GM19035 (cell line): ENCODE measurements around the gene TLR3.
"Not testable (repeated sequence)": the region's sequence is repeated elsewhere in the genome, so short reads cannot be mapped to it uniquely, and the experiment has no call there.

ENCODE experiments used
- ATAC-seq: cut with Tn5 transposase; IDR thresholded peaks from one replicate; pipeline ENCODE4 v1.9.1; 2021; ENCODE audit not compliant: unreplicated experiment

The TLR3 gene

DNA sequence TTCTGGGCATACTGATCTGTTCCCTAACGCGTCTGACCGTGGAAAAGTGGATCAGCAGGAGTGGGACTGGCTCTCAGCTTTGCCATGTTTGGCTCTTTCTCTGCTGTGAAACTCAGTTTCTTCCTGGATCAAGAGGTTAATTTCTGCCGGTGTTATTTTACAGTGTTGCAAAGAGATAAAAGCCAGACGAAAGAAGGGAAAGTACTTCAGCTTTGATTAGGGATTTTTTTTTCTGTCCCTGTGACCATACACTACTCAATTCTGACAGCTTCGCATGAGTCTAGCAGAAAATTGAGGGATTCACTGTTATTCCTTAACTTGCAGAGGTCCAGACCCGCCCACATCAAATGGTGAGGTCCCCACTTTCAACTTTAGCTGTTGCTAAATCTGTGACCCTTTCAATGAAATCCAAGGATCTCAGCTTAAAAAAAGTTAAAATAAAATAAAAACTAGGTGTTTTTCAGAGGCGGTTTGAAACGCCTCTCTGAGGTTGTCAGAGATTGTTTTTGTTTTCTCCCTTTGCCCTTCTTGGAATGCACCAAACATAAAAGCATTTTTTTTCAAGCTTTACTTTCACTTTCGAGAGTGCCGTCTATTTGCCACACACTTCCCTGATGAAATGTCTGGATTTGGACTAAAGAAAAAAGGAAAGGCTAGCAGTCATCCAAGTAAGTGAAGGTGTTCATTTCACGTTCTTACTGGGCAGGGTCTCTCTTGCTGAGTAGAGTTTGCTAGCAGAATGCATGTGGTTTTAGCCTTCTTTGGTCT, at the start of gene TLR3:
Gene TLR3, plus strand, starts transcription at position 576 of the 768 bp plus-strand sequence. CDS start 7,464 bp downstream, outside the sequence.
- ATAC-seq, result no peak

DNA sequence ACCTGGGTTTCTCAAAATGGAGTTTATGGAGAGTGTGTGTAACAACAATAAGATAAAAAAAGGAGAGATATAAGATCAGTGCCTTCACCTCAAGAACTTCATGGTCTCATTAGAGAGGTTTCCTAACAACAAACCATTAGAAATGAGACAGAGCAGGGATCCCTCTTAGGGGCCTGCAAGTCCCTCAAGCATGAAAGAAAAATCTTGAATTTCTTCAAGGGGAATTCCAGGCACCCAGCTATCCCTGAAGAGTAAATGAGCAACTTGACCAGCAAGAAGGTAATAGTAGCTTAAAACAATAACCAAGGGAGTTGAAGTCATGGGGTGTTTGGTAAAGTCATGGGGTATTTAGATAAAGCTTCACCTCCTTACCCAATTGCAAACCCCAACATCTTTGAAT, 49.7 kb upstream of the TLR3 start:
- ATAC-seq, result no peak

DNA sequence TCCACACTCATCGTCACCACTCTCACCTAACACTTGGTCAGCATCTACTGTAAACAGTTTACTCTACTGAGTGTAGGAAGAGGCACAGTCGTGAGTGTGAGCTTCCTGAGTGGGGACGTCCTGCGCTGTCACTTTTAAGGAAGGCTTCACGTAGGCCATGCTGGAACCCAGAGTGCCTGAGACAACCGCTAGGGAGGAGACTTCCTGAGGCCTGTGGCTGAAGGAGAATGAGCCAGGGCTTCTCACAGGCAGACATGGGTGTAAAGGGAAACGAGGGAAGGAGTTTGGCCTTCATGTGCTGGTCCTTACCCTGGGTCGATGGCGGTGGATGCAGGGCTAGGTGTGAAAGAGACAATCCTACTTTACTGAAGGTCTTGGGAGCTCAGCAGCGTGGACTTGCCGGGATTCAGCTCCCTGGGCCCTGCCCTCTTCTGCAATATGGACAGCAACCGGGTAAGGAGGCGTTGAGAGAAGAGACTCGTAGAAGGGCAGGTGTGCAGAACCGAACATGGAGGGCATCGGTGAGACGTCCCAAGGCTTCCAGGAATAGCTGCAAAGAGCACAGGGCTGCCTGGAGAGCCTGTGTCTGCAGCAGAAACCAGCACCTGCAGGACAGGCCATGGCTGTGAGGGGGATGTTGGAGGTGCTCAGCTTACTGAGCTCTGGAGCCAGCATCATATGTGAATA, 48.7 kb upstream of the TLR3 start:
- ATAC-seq, result no peak

DNA sequence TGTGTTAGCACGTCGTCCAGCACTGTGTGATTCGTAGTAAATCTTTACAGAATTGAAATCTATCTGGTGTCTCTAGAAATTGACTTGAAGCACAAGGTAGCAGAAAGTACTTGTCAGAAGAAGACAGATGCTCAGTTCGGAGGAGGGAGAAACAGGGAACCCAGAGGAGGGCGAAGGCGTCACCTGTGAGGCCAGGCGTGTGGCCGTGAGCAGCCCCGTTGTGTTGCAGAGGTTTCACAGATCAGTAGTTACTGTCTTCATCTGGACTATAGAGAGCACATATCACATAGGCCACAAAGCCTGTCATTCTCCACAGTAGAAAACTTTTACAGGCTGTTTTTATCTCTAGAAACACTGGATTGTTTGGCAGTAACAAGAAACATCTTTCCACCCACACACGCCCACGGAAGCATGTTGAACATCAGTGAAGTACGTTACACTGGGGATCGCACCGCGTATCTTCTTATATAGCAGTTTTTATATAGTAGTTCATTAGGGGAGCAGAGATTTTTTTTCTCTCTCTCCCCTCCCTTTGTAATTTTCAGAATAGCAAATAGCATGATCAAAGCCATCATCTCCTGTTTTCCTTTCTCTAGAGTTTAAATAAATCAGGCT, 48.1 kb upstream of the TLR3 start:
- ATAC-seq, result no peak

- ATAC-seq, result no peak
These were observed 47.3 kb upstream of the TLR3 start for GRCh38 chr4:186021461-186022167.

DNA sequence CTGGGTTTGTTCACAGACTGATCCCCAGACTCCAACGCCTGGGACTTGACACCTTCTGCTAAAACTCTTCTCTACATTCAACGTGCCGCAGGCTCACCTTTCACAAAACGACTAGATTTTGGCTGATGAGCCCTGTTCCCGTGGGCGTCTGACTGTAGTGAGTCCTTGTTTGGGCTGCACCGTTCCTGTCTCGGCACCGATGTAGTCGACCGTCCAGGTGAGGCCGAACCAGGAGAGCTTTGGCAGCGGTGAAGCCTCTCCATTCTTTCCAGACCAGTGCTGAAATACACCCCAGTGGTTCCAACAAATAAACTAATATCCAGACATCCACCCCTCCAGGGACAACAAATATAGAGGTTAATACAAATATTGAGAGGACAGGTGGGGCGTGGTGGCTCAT, 45.0 kb upstream of the TLR3 start:
- no peak for ATAC-seq

DNA sequence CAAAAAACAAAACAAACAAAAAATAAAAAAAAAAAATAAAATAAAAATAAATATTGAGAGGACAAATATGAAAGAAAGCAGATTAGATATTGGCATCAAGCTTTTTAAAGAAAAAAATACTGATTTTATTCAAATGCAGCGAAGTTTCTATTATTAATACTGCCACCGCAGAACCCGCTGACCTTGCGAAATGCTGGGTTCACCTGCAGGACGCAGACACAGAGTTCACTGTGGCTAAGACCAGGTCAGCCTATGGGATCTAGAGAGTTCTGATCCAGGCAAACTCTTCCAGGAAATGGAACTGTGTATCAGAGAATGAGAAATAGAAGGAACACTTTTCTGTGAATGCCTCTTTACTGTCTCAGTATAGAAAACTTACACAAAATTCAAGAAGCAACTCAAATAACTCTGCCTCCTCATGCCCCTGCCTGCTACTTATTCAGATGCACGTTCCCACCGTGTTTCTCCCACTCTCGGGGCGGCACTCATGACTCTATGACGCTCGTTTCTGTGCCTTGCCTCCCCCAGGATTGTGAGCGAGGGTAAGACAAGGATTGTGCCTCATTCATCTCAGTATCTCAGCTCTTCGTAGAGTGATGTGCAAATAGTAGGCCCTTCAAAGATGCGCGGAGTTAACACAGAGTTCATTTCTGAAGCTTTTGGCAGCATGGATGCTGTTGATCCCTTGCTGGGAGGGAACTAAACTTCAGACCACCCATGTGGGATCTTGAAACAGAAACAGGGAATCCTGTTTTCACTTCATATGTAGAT, 44.1 kb upstream of the TLR3 start:
- ATAC-seq, result no peak

GRCh38 chr4:186025408-186025690, 43.6 kb upstream of the TLR3 start:
- no peak for ATAC-seq

DNA sequence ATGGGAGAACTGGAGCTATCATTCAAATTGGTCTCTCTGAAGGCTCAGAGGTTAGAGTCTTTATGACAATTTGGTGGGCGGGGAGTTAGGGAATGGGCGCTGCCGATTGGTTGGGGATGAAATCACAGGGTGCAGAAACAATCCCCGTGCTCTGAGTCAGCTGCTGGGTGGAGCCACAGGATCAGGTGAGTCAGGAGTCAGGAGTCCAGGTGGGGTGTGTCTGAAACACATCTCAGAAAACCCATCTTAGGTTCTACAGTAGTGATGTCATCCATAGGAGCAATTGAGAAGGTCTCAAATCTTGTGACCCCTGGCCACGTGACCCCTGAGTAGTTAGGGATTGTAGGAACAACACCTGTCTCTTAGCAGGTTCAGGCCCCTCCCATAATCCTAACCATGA, 41.6 kb upstream of the TLR3 start:
- no peak for ATAC-seq

- ATAC-seq, result no peak
These were observed 39.2 kb upstream of the TLR3 start for GRCh38 chr4:186029571-186030398.

DNA sequence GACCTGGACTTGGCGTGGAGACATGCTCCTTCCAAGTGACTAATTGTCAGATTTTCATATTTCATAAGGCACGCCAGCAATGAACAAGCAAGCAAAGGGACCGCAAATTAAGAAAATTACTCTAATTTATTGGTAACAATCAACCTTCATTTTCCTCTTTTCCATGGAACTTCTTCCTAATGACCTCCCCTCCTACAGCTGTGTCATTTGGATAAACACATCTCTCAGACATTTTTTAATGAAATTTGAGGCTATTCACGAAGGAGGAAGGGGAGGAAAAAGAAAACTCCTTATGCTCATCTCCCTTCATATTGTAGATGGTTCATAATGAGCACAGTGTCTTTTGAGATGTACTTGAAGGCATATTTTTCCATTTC, 38.6 kb upstream of the TLR3 start:
- ATAC-seq, result no peak

DNA sequence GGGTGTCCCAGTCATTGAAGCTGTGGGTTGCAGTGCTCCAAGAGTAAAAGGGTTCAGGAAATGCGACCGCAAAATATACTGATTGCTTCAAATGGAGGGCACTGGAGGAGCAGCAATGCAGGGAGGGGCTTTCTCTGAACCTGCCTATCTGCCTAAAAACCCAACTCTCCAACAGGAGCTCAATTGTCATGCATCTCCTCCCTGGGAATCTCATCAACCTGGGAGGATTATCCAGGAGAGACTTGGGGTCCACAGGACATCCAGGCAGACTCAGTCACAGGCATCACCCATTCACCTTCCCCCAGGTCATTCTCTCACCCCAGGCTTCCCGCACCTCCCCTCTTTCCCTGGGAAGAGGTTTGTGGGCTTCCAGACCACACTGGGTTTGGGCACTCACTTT, 38.2 kb upstream of the TLR3 start:
- ATAC-seq, result no peak

DNA sequence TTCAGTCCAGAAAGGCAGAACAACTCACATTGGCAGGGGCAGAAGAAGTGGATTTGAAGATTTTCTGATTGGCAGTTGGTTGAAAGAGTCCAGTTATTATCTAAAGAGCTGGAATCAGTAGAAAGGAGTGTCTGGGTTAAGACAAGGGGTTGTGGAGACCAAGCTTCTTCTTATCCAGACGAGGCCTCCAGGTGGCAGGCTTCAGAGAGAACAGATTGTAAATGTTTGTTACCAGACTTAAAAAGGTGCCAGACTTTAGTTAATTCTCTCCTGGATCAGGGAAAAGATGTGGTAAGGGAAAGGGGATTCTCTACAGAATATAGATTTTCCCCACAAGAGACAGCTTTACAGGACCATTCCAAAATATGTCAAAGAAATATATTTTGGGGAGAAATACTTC, 36.7 kb upstream of the TLR3 start:
- ATAC-seq, result no peak

- ATAC-seq, result no peak
These were observed 35.9 kb upstream of the TLR3 start for GRCh38 chr4:186033027-186033426.

DNA sequence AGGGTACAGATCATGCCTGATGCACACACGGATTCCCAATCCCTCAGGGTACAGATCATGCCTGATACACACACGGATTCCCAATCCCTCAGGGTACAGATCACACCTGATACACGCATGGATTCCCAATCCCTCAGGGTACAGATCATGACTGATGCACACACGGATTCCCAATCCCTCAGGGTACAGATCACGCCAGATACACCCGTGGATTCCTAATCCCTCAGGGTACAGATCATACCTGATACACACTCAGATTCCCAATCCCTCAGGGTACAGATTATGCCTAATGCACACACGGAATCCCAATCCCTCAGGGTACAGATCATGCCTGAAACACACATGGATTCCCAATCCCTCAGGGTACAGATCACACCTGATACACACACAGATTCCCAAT, 34.3 kb upstream of the TLR3 start:
- not testable (repeated sequence) for ATAC-seq

DNA sequence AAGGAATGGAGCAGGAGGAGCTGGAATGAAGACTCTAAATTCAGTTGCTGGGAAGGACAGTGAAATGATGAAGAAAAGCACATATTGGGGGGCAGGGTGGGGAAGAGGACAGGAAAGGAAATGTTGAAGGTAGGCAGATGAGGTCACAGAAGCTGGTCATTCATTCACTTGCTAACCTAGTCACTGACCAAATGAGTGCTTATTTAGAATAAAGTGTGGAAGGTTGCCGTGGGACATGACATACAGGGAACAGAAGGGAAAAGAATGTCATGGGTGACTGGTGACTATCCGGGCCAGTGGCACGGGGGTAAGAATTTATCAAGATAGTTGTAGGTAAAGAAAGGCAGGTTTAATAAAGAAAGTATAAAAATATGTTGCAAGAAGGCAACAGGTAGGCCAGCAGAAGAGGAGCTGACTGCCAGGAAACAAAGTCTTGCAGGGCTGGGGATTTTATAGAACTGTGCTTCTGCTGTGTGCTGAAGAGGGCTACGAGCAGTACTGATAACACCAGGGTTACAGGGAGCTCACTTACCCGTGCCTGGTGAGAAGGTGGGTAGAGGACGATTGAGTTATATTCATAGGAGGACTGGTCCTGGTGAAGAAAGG, 31.9 kb upstream of the TLR3 start:
- ATAC-seq, result no peak

- peak; percentile 70 for ATAC-seq
These were observed 31.0 kb upstream of the TLR3 start for GRCh38 chr4:186037692-186038658.

DNA sequence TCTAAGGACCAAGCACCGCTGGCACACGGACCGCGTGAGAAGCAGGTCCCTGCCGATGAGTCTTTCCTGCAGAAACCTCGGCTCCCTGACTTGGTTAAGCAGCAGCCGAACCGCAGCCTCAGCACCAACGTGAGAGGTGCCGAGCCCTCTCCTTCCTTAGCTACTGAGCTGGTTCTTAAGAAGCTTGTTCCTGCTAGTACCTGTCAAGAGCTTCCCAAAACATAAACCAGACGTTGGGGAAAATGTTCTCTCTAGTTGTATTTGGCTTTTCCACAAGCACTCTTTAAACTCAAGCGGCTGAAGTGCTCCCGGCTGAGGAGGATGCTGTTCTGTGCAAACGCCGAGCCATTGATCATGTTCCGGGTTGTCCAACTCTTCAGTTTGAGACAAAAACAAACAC, 29.3 kb upstream of the TLR3 start:
- no peak for ATAC-seq

- no peak for ATAC-seq
These were observed 28.6 kb upstream of the TLR3 start for GRCh38 chr4:186040316-186040715.
